ENCODE data around the gene WNT4. TPM values are rescaled to one million over a fixed set of nuclear protein-coding genes. Genes with fewer than 3 reads are reported as not detected.
"Not testable (repeated sequence)": the region's sequence is repeated elsewhere in the genome, so short reads cannot be mapped to it uniquely, and the experiment has no call there.

WNT4 gene
- total RNA-seq, 2 experiments from 2014 or later = not detected

DNA sequence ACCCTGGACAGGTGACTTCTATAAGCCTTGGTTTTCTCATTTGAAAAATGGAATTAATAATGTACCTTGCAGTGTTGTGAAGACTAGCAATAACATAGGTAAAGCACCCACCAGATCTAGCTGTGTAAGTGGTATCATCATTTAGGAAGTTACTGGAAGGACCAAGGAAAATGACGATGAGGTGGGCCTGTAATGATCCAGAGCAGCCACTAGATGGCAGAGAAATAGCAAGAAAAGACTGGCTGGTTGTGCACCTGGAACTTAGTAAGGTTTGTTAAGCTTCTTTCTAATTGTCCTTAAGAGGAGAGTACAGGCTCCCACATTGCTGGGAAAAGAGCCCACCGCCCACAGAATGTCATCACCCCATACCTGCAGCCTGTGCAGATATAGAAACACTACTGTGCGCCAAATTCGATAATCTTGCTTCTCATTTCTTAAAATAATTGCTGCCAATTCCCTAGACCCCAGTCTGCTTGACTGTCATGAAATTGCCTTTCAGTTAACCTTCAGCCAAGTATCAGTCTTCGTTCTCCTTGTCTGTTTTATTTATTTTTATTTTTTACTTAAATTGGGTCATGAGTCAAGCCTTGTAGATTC is 37.2 kb downstream of the WNT4 start:
- H3K4me3 Mint-ChIP-seq = no peak overlapping the region
- POLR2A ChIA-PET = interaction anchor here (1.0 to 2.2 kb wide), 7 partner anchors 8 to 87 kb away, joined by 3 to 29 read pairs (median 5); no protein-coding TSS in a partner anchor
- DNase-seq = no peak

DNA sequence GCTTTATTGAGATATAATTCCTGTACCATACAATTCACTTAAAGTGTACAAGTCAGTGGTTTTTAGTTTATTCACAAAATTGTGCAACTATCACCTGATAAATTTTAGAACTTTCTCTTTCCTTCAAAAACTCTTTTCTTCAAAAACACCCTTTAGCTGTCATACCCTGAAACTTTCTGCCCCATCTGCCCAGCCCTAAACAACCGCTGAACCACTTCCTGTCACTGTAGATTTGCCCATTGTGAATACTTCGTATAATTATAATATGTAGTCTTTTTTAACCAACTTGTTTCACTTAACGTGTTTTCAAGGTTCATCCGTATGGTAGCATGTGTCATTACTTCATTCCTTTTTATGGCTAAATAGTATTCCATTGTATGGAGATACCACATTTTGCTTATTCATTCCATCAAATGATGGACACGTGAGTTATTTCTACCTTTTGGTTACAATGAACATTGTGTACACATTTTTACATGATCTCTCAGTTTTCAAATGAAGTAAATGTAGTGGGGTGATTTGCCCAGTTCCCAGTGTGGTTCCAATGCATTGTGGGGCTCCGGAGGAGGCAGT is 37.9 kb downstream of the WNT4 start:
- CTCF ChIA-PET = interaction anchor here (0.6 to 3.4 kb wide), 17 partner anchors 9 to 315 kb away, joined by 3 to 15 read pairs (median 4); no protein-coding TSS in a partner anchor
- DNase-seq = peak; percentile 78
- Mint-ChIP-seq H3K36me3 (ENCODE audit: low read depth) (peaks cover 71% of the 10 kb centered on the region), H3K9me3 (no peaks in the 10 kb centered on the region), H3K27ac (peak overlapping the region; percentile 85), H3K4me3 (peak overlapping the region; percentile 12), H3K4me1 (peaks cover 63% of the 10 kb centered on the region), H3K27me3 (no peaks in the 10 kb centered on the region)
- POLR2A ChIA-PET = interaction anchor here (0.8 to 2.2 kb wide), 11 partner anchors 9 to 86 kb away, joined by 3 to 29 read pairs (median 4); no protein-coding TSS in a partner anchor

More for the DNA sequence above, 37.2 kb downstream of the WNT4 start:
- Mint-ChIP-seq H3K9me3 (no peaks in the 10 kb centered on the region), H3K4me1 (peaks cover 56% of the 10 kb centered on the region), H3K27ac (peak overlapping the region; percentile 85), H3K36me3 (ENCODE audit: low read depth) (peaks cover 64% of the 10 kb centered on the region), H3K27me3 (no peaks in the 10 kb centered on the region)
- CTCF ChIA-PET = interaction anchor here (0.7 to 3.4 kb wide), 17 partner anchors 8 to 315 kb away, joined by 3 to 15 read pairs (median 4); no protein-coding TSS in a partner anchor

DNA sequence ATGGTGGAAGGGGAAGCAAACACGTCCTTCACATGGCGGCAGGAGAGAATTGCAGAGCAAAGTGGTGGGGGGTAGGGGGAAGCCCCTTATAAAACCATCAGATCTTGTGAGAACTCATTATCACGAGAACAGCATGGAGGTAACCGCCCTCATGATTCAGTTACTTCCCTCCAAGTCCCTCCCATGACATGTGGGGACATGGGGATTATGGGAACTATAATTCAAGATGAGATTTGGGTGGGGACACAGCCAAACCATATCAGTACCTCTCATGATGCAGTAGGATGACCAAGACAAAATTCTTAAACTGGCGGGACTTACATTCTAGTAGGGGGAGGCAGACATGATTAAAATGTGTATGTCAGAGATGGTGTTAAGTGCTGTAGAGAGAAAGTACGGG is 38.8 kb downstream of the WNT4 start:
- H3K4me1 Mint-ChIP-seq = peaks cover 71% of the 10 kb centered on the region
- DNase-seq = no peak
- peaks cover 75% of the 10 kb centered on the region for H3K36me3 Mint-ChIP-seq (ENCODE audit: low read depth)
- H3K27me3 Mint-ChIP-seq = no peaks in the 10 kb centered on the region
- H3K4me3 Mint-ChIP-seq = no peak overlapping the region
- POLR2A ChIA-PET = interaction anchor here (0.8 to 2.2 kb wide), 8 partner anchors 8 to 79 kb away, joined by 3 to 29 read pairs (median 4); no protein-coding TSS in a partner anchor
- peak overlapping the region; percentile 85 for H3K27ac Mint-ChIP-seq
- H3K9me3 Mint-ChIP-seq = no peaks in the 10 kb centered on the region
- CTCF ChIA-PET = interaction anchor here (1.0 to 2.2 kb wide), 6 partner anchors 10 to 312 kb away, joined by 3 to 15 read pairs (median 4); no protein-coding TSS in a partner anchor

DNA sequence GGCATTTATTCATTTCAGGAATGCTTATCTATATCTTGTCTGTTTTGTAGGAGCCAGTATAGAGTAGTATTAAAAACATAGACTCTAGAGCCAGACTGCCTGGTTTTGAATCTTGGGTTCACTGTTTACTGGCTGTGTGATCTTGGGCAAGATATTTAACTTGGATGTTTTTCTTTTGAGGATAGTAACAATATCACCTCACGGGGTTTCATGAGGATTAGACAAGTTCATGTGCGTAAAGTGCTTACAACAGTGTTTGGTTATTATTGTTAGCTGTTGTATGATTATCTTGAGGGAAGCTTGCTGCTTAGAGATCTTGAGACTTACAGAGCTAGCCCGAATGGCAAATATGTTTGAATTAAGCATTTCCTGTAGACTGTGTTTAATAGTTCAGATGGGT is 40.2 kb downstream of the WNT4 start:
- Mint-ChIP-seq H3K36me3 (ENCODE audit: low read depth) (peaks cover 75% of the 10 kb centered on the region), H3K4me1 (peaks cover 73% of the 10 kb centered on the region)
- POLR2A ChIA-PET = interaction anchor here (0.6 to 1.9 kb wide), 5 partner anchors 10 to 49 kb away, joined by 3 to 11 read pairs (median 4); no protein-coding TSS in a partner anchor

DNA sequence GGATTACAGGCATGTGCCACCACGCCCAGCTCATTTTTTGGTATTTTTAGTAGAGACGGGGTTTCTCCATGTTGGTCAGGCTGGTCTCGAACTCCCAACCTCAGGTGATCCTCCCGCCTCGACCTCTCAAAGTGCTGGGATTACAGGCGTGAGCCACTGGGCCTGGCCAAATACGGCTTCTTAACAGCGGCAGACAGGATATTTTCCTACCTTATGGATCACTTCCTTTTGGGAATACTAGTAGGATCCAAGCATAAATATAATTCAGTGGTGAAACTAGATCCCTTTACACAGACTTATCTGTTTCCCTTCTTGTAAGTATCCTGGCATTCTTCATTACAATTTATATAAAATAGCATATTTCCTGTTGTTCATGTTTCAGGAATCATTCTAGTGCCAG is 40.9 kb downstream of the WNT4 start:
- ChIA-PET CTCF (interaction anchor here (1.3 kb wide), 1 partner anchor 30 kb away, joined by 3 read pairs; no protein-coding TSS in a partner anchor), POLR2A (interaction anchor here (1.1 to 1.9 kb wide), 5 partner anchors 9 to 77 kb away, joined by 3 to 11 read pairs (median 5); partner anchors contain the start of gene CDC42)
- H3K4me3 Mint-ChIP-seq = no peak overlapping the region
- no peak for DNase-seq
- peaks cover 78% of the 10 kb centered on the region for H3K36me3 Mint-ChIP-seq (ENCODE audit: low read depth)
- H3K27ac Mint-ChIP-seq = no peak overlapping the region
- peaks cover 76% of the 10 kb centered on the region for H3K4me1 Mint-ChIP-seq
- H3K9me3 Mint-ChIP-seq = no peaks in the 10 kb centered on the region
- H3K27me3 Mint-ChIP-seq = no peaks in the 10 kb centered on the region

More for the DNA sequence above, 40.2 kb downstream of the WNT4 start:
- H3K27me3 Mint-ChIP-seq = no peaks in the 10 kb centered on the region
- DNase-seq = no peak
- no peaks in the 10 kb centered on the region for H3K9me3 Mint-ChIP-seq
- CTCF ChIA-PET = interaction anchor here (1.0 to 1.4 kb wide), 2 partner anchors 10 to 13 kb away, joined by 3 read pairs; no protein-coding TSS in a partner anchor
- H3K4me3 Mint-ChIP-seq = no peak overlapping the region
- H3K27ac Mint-ChIP-seq = peak overlapping the region; percentile 85

DNA sequence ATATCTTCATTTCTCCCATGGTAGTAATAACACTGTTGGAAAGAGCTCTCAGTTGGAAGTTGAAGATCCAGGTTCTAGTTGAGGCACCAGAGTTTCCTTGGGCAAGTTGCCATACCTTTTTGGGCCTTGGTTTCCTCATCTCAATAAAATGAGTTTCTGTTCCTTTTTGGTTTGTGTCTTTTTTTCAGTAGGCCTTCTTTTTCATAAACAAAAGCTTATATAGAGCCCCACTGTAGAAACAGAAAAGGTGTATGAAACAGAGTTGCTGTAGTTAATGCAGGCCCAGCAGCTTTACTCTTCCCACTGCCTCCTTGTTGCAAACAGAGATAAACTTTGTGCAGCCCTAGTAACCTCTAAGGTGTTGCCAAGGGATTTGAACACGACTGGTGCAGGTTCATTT is 41.7 kb downstream of the WNT4 start:
- H3K27ac Mint-ChIP-seq = no peak overlapping the region
- POLR2A ChIA-PET = interaction anchor here (0.6 to 1.7 kb wide), 4 partner anchors 12 to 360 kb away, joined by 3 to 5 read pairs (median 4); partner anchors contain the start of gene CDC42

DNA sequence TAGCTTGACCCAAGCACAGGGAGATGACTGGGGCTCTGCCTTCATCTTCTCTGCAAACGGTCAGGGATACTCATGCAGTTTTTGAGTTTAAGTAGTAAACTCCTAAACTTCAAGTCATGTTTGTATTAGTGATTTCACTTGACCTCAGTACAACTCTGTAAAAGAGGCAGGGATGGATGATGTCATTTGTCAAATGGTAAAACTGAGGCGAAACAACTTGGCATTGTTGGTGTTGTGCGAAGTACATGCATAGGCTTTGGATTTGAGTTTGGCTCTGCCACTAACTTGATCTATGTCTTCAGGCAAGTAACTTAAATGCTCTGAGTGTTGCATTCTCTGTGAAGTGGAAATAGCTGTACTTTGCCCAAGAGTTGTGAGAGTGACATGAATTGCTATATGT is 42.7 kb downstream of the WNT4 start:
- DNase-seq = no peak
- H3K4me3 Mint-ChIP-seq = no peak overlapping the region
- POLR2A ChIA-PET = interaction anchor here (0.7 to 4.3 kb wide), 6 partner anchors 11 to 81 kb away, joined by 3 to 18 read pairs (median 4); partner anchors contain the start of gene CDC42
- H3K9me3 Mint-ChIP-seq = no peaks in the 10 kb centered on the region
- peaks cover 78% of the 10 kb centered on the region for H3K36me3 Mint-ChIP-seq (ENCODE audit: low read depth)
- CTCF ChIA-PET = no interaction called here
- peaks cover 64% of the 10 kb centered on the region for H3K4me1 Mint-ChIP-seq
- no peaks in the 10 kb centered on the region for H3K27me3 Mint-ChIP-seq
- H3K27ac Mint-ChIP-seq = no peak overlapping the region

More for the DNA sequence above, 41.7 kb downstream of the WNT4 start:
- no peaks in the 10 kb centered on the region for H3K9me3 Mint-ChIP-seq
- H3K4me1 Mint-ChIP-seq = peaks cover 72% of the 10 kb centered on the region
- no peak overlapping the region for H3K4me3 Mint-ChIP-seq
- CTCF ChIA-PET = interaction anchor here (1.0 to 1.3 kb wide), 2 partner anchors 31 to 77 kb away, joined by 3 to 4 read pairs; no protein-coding TSS in a partner anchor
- peaks cover 80% of the 10 kb centered on the region for H3K36me3 Mint-ChIP-seq (ENCODE audit: low read depth)
- no peak for DNase-seq
- H3K27me3 Mint-ChIP-seq = no peaks in the 10 kb centered on the region

DNA sequence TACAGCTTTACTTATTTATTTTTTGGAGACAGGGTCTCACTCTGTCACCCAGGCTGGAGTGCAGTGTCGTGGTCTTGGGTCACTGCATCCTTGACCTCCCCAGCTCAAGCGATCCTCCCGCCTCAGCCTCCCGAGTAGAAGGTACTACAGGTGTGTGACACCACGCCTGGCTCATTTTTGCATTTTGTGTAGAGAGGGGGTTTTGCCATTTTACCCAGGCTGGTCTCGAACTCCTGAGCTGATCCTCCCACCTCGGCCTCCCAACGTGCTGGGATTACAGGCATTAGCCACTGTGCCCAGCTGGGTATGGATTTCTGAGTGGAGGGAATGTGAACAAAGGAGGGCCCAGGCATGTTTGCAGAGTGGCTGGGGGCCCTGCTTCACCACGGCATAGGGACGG is 44.1 kb downstream of the WNT4 start:
- ChIA-PET CTCF (interaction anchor here (1.2 kb wide), 1 partner anchor 78 kb away, joined by 3 read pairs; no protein-coding TSS in a partner anchor), POLR2A (interaction anchor here (0.7 to 4.3 kb wide), 7 partner anchors 9 to 76 kb away, joined by 3 to 18 read pairs (median 4); partner anchors contain the start of gene CDC42)
- Mint-ChIP-seq H3K9me3 (no peaks in the 10 kb centered on the region), H3K27me3 (no peaks in the 10 kb centered on the region), H3K4me1 (peaks cover 60% of the 10 kb centered on the region), H3K27ac (no peak overlapping the region), H3K4me3 (no peak overlapping the region), H3K36me3 (ENCODE audit: low read depth) (peaks cover 78% of the 10 kb centered on the region)
- no peak for DNase-seq

DNA sequence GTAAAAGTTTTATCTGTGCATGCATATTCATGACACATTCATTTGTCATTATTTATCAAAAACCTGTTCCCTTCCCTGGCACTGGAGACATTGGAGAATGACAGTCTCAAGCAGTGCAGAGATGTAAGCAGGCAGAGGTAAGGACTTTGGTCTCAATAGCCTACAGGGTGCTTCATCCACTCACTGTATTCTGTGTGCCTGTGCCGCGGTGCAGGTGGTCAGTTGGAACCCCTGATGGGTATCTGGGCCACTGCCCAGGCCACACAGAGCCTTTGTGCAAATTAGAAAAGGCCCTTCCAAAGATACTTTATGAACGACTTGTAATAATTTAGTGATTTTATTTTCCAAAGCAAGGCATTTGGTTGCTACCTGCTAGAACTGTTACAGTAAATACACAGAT is 46.4 kb downstream of the WNT4 start:
- no peak overlapping the region for H3K27ac Mint-ChIP-seq
- H3K9me3 Mint-ChIP-seq = no peaks in the 10 kb centered on the region
- CTCF ChIA-PET = no interaction called here
- peaks cover 65% of the 10 kb centered on the region for H3K4me1 Mint-ChIP-seq
- no peak overlapping the region for H3K4me3 Mint-ChIP-seq
- H3K36me3 Mint-ChIP-seq (ENCODE audit: low read depth) = peaks cover 81% of the 10 kb centered on the region
- POLR2A ChIA-PET = interaction anchor here (1.0 to 4.3 kb wide), 2 partner anchors 8 to 71 kb away, joined by 4 to 18 read pairs; no protein-coding TSS in a partner anchor
- H3K27me3 Mint-ChIP-seq = no peaks in the 10 kb centered on the region
- DNase-seq = no peak

DNA sequence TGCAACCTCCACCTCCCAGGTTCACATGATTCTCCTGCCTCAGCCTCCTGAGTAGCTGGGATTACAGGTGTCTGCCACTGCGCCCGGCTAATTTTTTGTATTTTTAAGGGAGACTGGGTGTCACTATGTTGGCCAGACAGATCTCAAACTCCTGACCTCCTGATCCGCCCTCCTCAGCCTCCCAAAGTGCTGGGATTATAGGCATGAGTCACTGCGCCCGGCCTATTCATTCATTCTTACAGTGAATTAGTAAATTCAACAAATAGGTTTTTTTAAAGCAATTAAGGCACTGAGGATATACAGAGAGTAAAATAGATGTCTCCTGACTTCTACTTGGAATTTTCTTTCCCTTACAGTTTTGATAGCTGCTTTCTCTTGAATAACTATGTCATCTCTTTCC is 46.9 kb downstream of the WNT4 start:
- peaks cover 80% of the 10 kb centered on the region for H3K36me3 Mint-ChIP-seq (ENCODE audit: low read depth)
- no peaks in the 10 kb centered on the region for H3K9me3 Mint-ChIP-seq
- CTCF ChIA-PET = no interaction called here
- H3K27ac Mint-ChIP-seq = no peak overlapping the region
- H3K27me3 Mint-ChIP-seq = no peaks in the 10 kb centered on the region
- no peak overlapping the region for H3K4me3 Mint-ChIP-seq
- peaks cover 64% of the 10 kb centered on the region for H3K4me1 Mint-ChIP-seq
- POLR2A ChIA-PET = interaction anchor here (1.0 kb wide), 1 partner anchor 8 kb away, joined by 4 read pairs; no protein-coding TSS in a partner anchor
- DNase-seq = no peak

DNA sequence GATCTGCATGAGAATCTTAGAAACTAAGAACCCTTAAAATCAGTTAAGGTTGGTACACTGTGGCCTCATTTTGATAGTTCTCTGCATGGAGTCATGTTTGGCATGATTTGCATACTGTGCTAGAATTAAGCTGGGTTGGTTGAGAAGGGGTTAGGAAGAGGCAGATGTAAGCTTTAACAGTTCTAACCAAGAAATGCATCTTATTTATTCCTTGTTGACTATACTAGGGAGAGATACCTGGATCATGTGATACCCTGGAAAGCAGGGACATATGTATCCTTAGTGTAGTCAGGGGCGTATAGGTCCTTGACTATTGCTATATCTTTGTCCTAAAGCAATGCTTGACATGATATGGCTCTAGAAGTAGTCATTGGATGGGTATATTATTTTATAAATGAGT is 49.4 kb downstream of the WNT4 start:
- Mint-ChIP-seq H3K36me3 (ENCODE audit: low read depth) (peaks cover 82% of the 10 kb centered on the region), H3K4me1 (peaks cover 69% of the 10 kb centered on the region), H3K9me3 (no peaks in the 10 kb centered on the region), H3K27me3 (no peaks in the 10 kb centered on the region), H3K27ac (peak overlapping the region; percentile 65), H3K4me3 (no peak overlapping the region)
- DNase-seq = no peak
- CTCF ChIA-PET = interaction anchor here (1.3 to 2.5 kb wide), 3 partner anchors 12 to 69 kb away, joined by 4 to 15 read pairs (median 6); no protein-coding TSS in a partner anchor
- POLR2A ChIA-PET = interaction anchor here (1.0 to 2.7 kb wide), 4 partner anchors 9 to 69 kb away, joined by 9 to 28 read pairs (median 11); partner anchors contain the start of gene CDC42

DNA sequence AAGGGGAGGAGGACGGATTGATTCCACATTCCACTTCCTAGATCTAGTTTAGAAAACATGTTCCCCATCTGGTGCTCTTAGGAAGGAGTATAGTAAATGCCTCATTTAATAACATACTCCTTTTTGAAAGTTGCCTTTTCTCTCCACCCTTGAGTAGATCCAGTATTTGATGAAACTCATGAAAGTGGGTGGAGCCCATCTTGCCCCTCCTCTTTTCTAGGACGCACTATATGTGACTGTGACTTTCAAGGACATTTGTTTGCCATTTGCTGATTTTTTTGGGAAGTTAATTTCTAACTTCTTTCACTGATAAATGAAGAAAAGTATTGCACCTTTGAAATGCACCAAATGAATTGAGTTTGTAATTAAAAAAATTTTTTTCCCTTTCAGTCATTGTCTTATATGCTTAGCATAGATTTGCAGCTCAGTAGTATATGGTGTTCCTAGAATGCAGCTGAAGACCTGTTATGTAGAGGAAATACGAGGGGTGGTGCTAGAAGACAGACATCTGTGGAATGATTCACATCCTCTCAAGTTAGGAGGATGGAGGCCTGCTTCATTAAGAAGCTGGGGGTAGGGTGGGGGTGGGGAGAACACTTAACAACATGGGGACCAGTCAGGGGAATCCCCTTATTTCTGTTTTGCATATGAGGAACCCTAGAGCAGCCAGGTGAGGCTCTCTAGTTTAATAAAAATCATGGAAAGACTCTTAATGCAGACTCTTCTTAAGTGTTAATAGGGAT is 50.7 kb downstream of the WNT4 start:
- Mint-ChIP-seq H3K36me3 (ENCODE audit: low read depth) (peaks cover 81% of the 10 kb centered on the region), H3K4me1 (peaks cover 77% of the 10 kb centered on the region), H3K27ac (peak overlapping the region; percentile 79)
- ChIA-PET CTCF (interaction anchor here (0.6 to 2.5 kb wide), 8 partner anchors 11 to 71 kb away, joined by 3 to 15 read pairs (median 4); partner anchors contain the start of gene CDC42), POLR2A (interaction anchor here (0.6 to 2.7 kb wide), 8 partner anchors 11 to 68 kb away, joined by 3 to 28 read pairs (median 8); partner anchors contain the start of gene CDC42)
- not testable (repeated sequence) for H3K27me3 Mint-ChIP-seq, H3K4me3 Mint-ChIP-seq, H3K9me3 Mint-ChIP-seq
- DNase-seq = peak; percentile 55
